Superior temporal gyrus (tissue), 1 donor: ENCODE data around the gene TRMT2A.
A peak's percentile ranks its signal among the peaks of the same experiment; 100 is the strongest.

Source experiments
- DNase-seq: peaks from one replicate; pipeline ENCODE4 v3.0.0-alpha.2; 2016; ENCODE audit errors: extremely low spot score

TRMT2A gene

GRCh38 chr22:20135265-20135664, 18.2 kb upstream of the TRMT2A start:
- no peak for DNase-seq

DNA sequence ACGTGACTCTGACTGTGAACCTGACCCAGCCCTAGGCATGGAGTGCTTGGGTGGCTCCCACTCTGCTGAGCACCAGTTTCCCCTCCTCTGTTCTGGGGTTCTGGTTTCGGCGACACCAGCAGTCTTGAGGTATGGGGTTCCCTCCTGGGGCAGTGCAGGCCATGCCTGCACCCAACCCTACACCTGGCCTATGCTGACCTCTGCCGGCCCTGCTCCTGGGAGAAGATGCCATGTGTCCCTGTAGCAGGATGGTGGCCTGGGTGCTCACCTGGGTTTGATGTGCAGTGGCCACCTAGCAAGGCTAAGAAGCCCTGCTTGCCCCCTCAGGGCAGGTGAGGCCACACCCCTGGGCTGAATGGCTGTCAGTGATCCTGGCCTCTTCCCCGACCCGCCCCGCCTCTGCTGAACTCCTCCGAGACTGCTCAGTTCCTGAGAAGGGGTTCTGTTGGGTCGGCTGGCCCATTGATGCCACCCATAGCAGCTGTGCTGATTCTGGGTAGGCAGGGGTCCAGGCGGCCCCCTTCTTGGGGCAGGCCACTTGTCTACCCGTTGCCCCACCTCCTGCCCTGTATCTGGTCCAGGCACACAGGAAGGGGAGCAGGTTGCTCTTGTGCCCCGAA, 17.0 kb upstream of the TRMT2A start:
- DNase-seq, result no peak

DNA sequence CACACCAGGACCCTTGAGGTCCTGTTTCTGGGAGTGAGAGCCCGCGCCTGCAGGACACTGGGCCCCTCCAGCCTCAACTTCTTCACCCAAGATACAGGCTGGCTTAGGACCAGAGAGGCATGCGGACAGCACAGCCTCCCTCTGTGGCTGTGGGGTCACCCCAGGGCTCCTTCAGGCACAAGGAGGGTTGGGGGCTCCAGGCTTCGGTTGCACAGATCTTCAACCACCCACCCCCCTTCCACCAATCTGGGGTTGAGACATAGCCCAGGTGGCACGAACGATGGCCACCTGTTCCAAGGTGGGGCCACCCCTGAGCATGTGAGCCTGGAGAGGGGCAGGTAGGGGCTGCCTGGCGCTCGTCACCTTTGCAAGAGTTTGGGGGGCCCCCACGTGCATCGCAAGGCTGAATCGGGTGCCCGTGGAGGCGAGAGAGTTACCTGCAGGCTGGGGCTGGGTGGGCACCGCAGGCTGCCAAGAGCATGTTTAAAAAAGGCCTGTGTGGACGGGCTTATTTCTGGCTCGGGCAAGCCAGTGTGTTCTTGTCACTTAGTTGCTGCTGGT, 15.7 kb upstream of the TRMT2A start:
- no peak for DNase-seq

DNA sequence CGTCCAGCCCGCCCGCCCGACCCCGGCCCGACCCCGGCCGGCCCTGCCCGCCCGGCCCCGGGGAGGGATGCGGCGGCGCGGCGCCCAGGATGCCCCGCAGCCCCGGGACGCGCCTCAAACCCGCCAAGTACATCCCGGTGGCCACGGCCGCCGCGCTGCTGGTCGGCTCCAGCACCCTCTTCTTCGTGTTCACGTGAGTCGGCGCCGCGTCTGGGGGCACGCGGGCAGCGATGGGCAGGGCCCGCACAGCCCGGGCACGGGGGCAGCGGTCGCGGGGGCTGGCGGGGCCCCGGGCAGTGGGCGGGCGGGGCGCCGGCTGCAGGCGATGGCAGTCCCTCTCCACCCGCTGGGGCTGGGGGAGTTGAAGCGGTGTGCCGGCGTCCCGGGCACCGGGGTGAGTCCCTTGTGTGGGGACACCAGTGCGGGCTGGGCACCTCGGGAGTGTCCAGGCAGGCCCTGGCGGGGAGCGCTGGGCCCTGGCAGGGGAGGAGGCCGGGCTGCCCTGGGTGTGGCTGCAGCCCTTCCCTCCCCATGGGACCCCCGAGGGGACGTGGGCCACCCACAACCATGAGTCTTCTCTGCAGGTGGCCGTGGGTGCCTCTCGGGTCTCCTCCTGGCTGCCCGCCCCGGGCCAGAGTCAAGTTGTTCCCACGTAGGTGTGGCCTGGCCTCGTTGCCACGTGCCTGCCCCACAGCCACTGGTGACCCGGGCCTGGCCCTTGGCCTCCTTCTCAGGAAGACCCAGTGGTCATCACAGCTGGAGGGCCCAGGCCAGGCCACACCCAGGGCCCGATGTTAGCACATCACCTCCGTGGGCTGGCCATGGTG, 15.0 kb upstream of the TRMT2A start:
- DNase-seq, result no peak

DNA sequence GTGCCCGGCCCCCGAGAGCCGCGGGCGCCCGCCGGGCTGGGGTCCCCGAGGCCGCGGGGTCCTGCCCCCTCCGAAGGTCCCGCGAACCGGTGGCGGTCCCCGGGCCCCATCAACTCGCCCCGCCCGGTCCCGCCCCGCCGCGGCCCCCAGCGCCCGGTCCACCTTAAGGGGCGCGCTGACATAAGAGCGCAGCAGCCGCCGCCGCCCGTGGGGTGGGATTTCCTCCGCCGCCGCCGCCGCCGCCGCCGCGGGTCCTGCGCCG, 14.5 kb upstream of the TRMT2A start, which contains the start of gene ZDHHC8:
Gene ZDHHC8, plus strand, starts transcription at position 208 of the 262 bp plus-strand sequence. CDS start 144 bp downstream, outside the sequence.
- DNase-seq, result no peak

DNA sequence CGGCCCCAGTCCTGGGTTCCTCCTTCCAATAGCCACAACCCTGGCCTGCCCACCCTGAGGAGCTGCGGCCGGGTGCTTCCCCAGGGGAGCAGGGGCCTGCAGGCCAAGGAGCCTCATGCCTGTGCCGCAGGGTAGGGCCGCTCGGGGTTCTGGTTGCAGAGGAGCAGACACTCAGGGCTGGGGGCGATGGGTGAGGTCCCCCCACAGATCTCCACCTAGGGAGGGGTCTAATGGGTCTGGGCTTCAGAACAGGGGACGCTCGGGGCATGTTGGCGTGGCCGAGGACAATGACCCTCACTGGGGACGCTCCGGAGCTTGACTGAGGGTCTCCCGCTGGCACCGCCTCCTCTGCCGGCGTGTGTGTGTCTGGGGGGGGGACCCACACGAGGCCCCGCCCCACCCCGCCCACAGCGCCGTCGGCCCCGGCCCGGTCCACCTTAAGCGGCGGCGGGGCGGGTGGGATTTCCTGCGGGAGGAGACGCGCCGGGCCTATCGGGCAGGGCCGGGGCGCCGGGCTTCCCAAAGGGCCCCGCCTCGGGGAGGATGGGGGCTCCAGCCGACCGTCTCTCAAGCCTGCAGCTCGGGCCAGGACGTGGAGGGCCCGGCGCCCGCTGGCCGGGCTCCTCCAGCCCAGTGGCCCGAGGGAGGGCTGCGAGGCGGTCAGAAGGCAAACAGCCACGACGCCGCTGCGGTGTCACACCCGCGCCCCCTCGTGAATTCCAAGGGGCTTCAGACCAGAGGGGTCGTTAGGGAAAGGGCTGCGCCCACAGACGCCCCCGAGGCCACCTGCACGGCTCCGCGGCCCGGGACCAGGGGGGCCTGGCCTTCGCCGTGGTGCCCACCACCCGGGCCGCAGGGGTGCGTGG, 13.9 kb upstream of the TRMT2A start:
- peak; percentile 82 for DNase-seq

- DNase-seq, result no peak
These were observed 13.3 kb upstream of the TRMT2A start for GRCh38 chr22:20130319-20130718.

DNA sequence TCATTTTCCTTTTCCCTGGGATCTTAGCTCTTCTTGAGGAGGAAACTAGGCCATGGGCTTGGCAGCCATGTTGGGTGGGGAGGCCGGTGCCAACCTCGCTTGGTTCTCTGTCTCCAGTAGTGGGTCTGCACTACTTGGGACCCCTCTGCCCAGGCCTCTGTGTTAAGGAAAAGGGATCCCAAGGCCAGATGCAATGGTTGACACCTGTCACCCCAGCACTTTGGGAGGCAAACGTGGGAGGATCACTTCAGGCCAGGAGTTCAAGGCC, 12.7 kb upstream of the TRMT2A start:
- DNase-seq, result no peak

GRCh38 chr22:20128902-20129746, 12.1 kb upstream of the TRMT2A start:
- peak; percentile 34 for DNase-seq

DNA sequence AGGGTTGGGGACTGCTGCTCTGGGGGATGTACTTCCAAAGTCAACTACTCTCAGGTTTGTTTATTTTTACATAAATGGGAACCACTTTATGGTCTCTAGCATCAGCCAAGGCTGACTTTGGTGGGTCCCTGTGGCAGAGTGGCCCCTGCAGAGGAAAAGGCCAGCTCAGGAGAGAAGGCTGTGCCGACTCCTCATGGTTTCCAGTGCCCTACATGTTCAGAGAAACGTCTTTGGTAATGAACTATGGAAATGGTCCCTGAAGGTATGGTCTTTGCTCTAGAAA, 11.5 kb upstream of the TRMT2A start:
- no peak for DNase-seq

DNA sequence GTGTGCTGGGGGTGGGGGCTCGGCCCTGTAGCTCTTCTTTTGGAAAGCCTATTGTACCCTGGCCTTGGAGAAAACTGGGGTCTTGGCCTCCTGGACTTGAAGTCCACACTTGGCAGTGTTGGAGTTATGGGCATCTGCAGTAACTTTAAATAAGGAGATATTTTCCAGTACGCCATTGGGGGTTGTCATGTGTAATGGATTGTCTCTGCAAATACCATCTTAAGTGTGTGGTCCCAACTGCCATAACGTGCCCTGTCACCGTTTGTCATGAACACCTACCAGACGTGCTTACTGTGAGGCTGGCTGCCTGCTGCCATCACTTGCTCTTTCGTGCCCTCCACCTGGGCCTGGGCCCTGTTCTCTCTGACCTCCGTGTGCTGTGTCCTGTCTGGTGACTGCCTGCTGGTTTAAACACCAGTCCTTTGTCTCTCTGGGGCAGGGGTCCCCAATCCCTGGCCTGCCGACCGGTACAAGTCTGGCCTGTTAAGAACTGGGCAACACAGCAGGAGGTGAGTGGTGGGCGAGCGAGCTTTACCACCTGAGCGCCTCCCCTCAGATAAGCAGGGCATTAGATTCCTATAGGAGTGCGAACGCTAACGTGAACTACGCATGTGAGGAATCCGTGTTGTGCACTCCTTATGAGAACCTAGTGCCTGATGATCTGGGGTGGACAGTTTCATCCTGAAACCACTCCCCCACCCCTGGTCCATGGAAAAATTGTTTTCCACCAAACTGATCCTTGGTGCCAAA, 11.0 kb upstream of the TRMT2A start:
- no peak for DNase-seq

DNA sequence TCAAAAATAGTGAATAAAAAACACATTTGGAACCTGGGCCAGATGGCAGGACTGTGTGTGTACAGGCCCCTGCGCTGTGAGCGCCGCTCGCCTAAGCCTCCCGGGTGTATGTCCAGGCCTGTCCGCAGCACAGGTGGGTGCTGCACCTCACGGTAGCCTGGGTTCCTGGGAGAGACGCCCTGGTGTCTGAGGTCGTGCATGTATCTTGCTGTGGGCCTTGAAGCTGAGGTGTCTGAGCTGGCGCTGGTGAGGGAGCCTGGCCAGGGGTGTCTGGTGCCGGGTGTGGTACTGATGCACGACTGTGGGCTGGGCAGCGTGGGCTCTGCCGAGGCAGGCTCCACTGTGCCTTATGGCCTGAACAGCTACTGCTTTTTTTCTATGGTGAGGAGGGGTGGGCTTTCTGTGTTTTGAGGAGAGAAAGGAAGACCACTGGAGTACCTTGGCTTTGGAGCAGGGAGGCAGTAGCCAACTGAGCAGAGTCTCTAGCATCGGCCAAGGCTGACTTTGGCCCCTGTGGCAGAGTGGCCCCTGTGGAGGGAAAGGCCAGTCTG, 10.4 kb upstream of the TRMT2A start:
- no peak for DNase-seq

- no peak for DNase-seq
These were observed 9.4 kb upstream of the TRMT2A start for GRCh38 chr22:20126284-20127029.

GRCh38 chr22:20125201-20126174, 8.5 kb upstream of the TRMT2A start:
- DNase-seq, result no peak

DNA sequence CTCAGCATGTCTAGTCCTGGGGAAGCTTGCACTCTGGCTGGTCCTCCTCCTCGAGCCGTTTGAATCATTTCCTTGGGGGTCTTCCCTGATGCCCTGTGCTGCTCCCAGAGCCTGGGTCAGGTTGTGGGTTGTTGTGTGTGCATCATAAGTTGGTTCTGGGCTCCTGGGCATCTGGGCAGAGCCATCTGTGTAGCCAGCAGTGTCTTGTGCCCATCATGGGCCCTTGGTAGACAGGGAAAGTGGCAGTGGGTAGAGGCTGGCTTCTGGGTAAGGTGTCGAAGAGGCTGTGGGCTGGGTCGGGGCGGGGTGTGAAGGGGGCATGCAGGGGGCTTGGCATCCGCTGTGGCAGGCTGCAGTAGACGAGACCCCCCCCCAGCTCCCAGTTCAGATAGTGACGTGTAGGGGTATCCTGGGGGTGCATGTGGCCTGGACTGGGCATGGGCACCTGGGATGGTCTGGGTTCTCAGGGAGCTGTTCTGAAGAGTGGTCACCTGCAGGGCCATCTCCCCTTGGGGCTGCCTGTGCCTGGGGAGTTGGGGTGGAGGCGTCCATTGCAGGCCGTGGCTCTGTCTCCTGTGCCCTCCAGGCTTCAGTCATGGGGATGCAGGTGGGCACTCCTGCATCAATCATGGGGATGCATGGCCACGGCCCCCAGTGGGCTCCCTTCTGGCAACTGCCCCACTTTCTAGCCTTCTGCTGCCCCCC, 7.2 kb upstream of the TRMT2A start:
- no peak for DNase-seq

- no peak for DNase-seq
These were observed 6.5 kb upstream of the TRMT2A start for GRCh38 chr22:20123366-20124082.

DNA sequence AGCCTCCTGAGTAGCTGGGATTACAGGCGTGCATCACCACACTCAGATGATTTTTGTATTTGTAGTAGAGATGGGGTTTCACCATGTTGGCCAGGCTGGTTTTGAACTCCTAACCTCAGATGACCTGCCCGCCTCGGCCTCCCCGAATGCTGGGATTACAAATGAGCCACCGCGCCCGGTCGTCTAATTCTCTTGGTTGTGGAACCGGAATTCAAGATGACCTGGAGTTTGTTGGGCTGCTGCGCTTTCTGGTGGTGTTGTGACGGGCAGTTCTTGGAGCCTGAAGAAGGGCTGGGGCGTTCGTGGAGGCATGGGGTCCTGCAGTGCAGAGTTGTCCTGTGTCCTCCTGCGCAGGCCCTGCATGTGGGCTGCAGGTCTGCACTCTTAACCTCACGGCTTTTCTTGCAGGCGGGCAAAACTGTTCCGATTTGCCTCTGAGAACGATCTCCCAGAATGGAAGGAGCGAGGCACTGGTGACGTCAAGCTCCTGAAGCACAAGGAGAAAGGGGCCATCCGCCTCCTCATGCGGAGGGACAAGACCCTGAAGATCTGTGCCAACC, 4.9 kb upstream of the TRMT2A start:
- no peak for DNase-seq
